Heart left ventricle (tissue), 13 donors: ENCODE measurements around the gene CD1D.

Source experiments
- POLR2A ChIP-seq, 2 donors: fragments of 450-650 bp; IDR thresholded peaks; one replicate each; pipeline ENCODE4 v1.6.1; 2017; ENCODE audit warnings: antibody characterized with exemption in 2 of 2, mild to moderate bottlenecking in 2 of 2, moderate library complexity in 2 of 2
- TF ChIP-seq, protein P1 (sequence below), 12 donors: fragments of 200-600 bp; sonication (generic) in 4 of 12; IDR thresholded peaks; one replicate each; pipeline versions ENCODE4 v1.5.0 to v1.8.0; 2018 to 2022; ENCODE audit warnings: antibody characterized with exemption in 12 of 12, mild to moderate bottlenecking in 5 of 12
- donor health status: ischemic (EF 13 %, LVEDD 7.1; RV severe dilation, severe dysfunction).
- donor health status: DM: no; HTN: yes; CAD: no.
- donor health status: DM: no; HTN: no; CAD: no.
- donor health status: ischemic (EF 25% LVEDD 6.9; RV normal size, moderate dysfunction).
- donor health status: ischemic (EF 25% LVEDD 5.7; RV mildly dilated, moderate dysfunction).
- donor health status: ischemic (EF 35%, LVEDD 5.7; RV mildly dilated, moderate dysfunction).
- donor health status: nonischemic (EF 11% LVEDD 7.7; RV severe dilation, severe dysfunction).
- donor health status: DM: yes; HTN: yes; CAD: no.
- donor health status: PGD.
- donor health status: ischemic (EF 29% LVEDD 5.4; RV normal size, mild dysfunction).
- donor health status: nonischemic (EF 23%, LVEDD 6.1; RV moderate dilation, normal function).

DNA sequence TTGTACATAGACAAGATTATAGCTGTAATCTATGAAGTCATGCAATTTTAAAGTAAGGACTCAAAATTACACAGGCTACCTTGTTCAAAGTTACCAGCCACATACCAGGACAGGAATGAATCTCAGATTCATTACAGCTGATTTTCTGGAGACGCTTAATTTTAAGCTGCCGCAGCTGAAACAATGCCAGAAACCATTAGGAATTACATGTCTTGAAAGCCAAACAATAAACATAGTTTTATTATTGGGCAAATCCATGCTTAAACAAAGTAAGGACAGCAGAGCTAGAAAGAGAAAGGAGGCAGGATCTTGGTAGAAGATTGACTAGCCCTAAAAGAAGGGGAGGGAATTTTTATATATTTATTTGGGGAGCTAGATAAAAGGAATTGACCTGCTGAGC lies 19.2 kb upstream of the CD1D start:
- TF ChIP-seq, protein P1, sequence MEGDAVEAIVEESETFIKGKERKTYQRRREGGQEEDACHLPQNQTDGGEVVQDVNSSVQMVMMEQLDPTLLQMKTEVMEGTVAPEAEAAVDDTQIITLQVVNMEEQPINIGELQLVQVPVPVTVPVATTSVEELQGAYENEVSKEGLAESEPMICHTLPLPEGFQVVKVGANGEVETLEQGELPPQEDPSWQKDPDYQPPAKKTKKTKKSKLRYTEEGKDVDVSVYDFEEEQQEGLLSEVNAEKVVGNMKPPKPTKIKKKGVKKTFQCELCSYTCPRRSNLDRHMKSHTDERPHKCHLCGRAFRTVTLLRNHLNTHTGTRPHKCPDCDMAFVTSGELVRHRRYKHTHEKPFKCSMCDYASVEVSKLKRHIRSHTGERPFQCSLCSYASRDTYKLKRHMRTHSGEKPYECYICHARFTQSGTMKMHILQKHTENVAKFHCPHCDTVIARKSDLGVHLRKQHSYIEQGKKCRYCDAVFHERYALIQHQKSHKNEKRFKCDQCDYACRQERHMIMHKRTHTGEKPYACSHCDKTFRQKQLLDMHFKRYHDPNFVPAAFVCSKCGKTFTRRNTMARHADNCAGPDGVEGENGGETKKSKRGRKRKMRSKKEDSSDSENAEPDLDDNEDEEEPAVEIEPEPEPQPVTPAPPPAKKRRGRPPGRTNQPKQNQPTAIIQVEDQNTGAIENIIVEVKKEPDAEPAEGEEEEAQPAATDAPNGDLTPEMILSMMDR (IDR thresholded peaks at IDR 0.05) = no peak
- no peak for TF ChIP-seq POLR2A (IDR thresholded peaks at IDR 0.05)
